DOHH2 (cell line): ENCODE measurements around the gene TINAGL1.

Experiments used
- H3F3A ChIP-seq: fragments of 200-600 bp; sonication (generic), shearing (Covaris generic); 2 replicates; pipeline ENCODE4 v1.6.0; 2016; ENCODE audit warnings: antibody characterized with exemption, mild to moderate bottlenecking; ENCODE audit not compliant: control insufficient read depth, insufficient read depth
- H3K27ac ChIP-seq: fragments of 200-600 bp; sonication (generic); 2 replicates; pipeline ENCODE4 v1.5.1; 2014; ENCODE audit warnings: low read depth, mild to moderate bottlenecking, low read length, moderate library complexity
- H3K27me3 ChIP-seq: fragments of 200-600 bp; sonication (generic); 2 replicates; pipeline ENCODE4 v1.6.1; 2014; ENCODE audit warnings: mild to moderate bottlenecking, low read length, mixed read lengths; ENCODE audit not compliant: control insufficient read depth
- H3K36me3 ChIP-seq: fragments of 200-600 bp; sonication (generic); 2 replicates; pipeline ENCODE4 v1.6.1; 2014; ENCODE audit warnings: mild to moderate bottlenecking, low read length, moderate library complexity, mixed read lengths; ENCODE audit not compliant: control insufficient read depth
- H3K4me1 ChIP-seq: fragments of 200-600 bp; sonication (generic); 2 replicates; pipeline ENCODE4 v1.6.1; 2014; ENCODE audit warnings: mild to moderate bottlenecking, low read length, mixed read lengths; ENCODE audit not compliant: control insufficient read depth
- H3K4me2 ChIP-seq: fragments of 200-600 bp; sonication (generic); 2 replicates; pipeline ENCODE4 v1.6.0; 2014; ENCODE audit warnings: mild to moderate bottlenecking, low read length, moderate library complexity
- H3K4me3 ChIP-seq: fragments of 200-600 bp; sonication (generic); 2 replicates; pipeline ENCODE4 v1.5.1; 2014; ENCODE audit warnings: mild to moderate bottlenecking, low read length, mixed read lengths
- H3K79me2 ChIP-seq: fragments of 200-600 bp; sonication (generic); 2 replicates; pipeline ENCODE4 v1.6.1; 2014; ENCODE audit warnings: mild to moderate bottlenecking, low read length, mixed read lengths; ENCODE audit not compliant: control insufficient read depth
- H3K9me2 ChIP-seq: fragments of 200-600 bp; sonication (generic); replicated peaks from 2 replicates; pipeline ENCODE4 v1.6.1; 2014; ENCODE audit warnings: mild to moderate bottlenecking, low read length, mixed read lengths; ENCODE audit not compliant: control insufficient read depth
- H3K9me3 ChIP-seq: fragments of 200-600 bp; sonication (generic); 2 replicates; pipeline ENCODE4 v1.6.1; 2014; ENCODE audit warnings: antibody characterized with exemption, low read length, mixed read lengths; ENCODE audit not compliant: control insufficient read depth, insufficient read depth
- H4K20me1 ChIP-seq: fragments of 200-600 bp; sonication (generic); 2 replicates; pipeline ENCODE4 v1.6.0; 2014; ENCODE audit warnings: low read depth, mild to moderate bottlenecking, antibody characterized with exemption, low read length, moderate library complexity; ENCODE audit not compliant: control insufficient read depth, insufficient read depth
- EZH2phosphoT487 ChIP-seq: fragments of 200-600 bp; sonication (generic); IDR thresholded peaks from 2 replicates; pipeline ENCODE4 v1.6.1; 2017; ENCODE audit warnings: borderline replicate concordance, mild to moderate bottlenecking, antibody characterized with exemption, low read length, moderate library complexity, mixed read lengths
- TF ChIP-seq, protein P1 (sequence below): fragments of 200-600 bp; sonication (generic); IDR thresholded peaks from one replicate; pipeline ENCODE4 v1.5.1; 2014; ENCODE audit warnings: antibody characterized with exemption, mild to moderate bottlenecking, low read depth, low read length; ENCODE audit not compliant: poor library complexity, severe bottlenecking

TINAGL1 gene

DNA sequence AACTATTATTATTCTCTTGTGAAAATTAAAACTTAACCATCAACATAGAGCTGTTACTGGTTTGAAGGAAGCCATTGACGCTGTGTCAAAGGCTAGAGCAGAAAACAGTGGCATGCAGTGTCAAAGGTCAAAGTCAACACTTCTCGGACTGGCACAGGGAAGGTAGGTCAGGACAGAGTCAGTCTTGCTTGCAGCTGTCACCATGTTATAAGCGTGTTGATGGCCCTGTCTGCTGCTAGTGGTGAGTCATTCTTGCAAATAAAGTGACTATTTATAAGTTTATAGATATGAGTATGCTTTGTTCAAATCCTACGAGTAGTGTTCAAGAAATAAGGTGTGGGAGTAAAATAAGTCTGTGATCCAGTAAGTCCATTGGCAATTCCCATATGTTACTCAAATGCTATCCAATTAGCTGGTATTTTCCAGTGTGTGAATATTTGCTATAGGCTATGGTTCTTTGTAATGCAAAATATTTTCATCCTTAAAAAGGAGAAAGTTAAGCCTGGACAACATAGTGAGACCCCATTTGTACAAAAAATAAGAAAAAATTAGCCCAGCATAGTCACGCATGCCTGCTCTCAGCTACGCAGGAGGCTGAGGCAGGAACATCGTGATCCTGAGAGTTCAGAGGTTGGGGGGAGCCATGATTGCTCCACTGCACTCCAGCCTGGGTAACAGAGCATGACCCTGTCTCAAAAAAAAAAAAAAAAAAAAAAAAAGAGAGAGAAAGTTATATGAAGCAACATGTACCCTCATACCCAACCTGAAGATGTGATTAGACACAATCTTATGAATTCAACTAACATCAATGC lies 26.3 kb upstream of the TINAGL1 start:
- H3K9me2 ChIP-seq = no peaks in the 10 kb centered on the region
- no peaks in the 10 kb centered on the region for H3K79me2 ChIP-seq
- TF ChIP-seq EZH2phosphoT487 = no peak
- TF ChIP-seq, protein P1, sequence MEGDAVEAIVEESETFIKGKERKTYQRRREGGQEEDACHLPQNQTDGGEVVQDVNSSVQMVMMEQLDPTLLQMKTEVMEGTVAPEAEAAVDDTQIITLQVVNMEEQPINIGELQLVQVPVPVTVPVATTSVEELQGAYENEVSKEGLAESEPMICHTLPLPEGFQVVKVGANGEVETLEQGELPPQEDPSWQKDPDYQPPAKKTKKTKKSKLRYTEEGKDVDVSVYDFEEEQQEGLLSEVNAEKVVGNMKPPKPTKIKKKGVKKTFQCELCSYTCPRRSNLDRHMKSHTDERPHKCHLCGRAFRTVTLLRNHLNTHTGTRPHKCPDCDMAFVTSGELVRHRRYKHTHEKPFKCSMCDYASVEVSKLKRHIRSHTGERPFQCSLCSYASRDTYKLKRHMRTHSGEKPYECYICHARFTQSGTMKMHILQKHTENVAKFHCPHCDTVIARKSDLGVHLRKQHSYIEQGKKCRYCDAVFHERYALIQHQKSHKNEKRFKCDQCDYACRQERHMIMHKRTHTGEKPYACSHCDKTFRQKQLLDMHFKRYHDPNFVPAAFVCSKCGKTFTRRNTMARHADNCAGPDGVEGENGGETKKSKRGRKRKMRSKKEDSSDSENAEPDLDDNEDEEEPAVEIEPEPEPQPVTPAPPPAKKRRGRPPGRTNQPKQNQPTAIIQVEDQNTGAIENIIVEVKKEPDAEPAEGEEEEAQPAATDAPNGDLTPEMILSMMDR = no peak
- no peaks in the 10 kb centered on the region for H3K9me3 ChIP-seq
- H3K36me3 ChIP-seq = no peaks in the 10 kb centered on the region
- no peaks in the 10 kb centered on the region for H3K27me3 ChIP-seq
- H4K20me1 ChIP-seq = no peaks in the 10 kb centered on the region
- peaks cover 16% of the 10 kb centered on the region for H3F3A ChIP-seq
- peak overlapping the region; percentile 71 for H3K4me3 ChIP-seq
- peaks cover 41% of the 10 kb centered on the region for H3K4me1 ChIP-seq
- H3K27ac ChIP-seq = peak overlapping the region; percentile 68
- H3K4me2 ChIP-seq = peak overlapping the region; percentile 87

DNA sequence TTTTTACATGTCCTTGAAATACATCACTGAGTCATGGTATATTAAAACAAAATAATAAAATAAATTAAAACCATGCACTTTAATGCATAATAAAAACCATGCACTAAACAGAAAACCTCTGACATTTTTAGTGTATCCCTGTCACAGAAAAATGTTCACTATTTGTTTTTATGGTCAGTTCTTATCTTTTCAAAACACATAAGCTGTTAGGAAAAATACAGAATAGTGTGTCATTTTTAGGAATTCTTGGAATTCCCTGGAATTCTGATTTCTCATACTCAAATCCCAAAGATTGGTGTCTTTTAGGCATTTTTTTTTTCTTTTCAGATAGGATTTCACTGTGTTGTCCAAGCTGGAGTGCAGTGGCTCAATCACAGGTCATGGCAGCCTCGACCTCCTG lies 25.1 kb upstream of the TINAGL1 start:
- TF ChIP-seq, protein P1 = no peak
- no peak for TF ChIP-seq EZH2phosphoT487
- no peak overlapping the region for H3K4me2 ChIP-seq
- H3K27me3 ChIP-seq = no peaks in the 10 kb centered on the region
- no peaks in the 10 kb centered on the region for H3K9me3 ChIP-seq
- no peak overlapping the region for H3K4me3 ChIP-seq
- H3K27ac ChIP-seq = no peak overlapping the region
- H3K79me2 ChIP-seq = no peaks in the 10 kb centered on the region
- peaks cover 16% of the 10 kb centered on the region for H3F3A ChIP-seq
- H3K9me2 ChIP-seq = no peaks in the 10 kb centered on the region
- H3K4me1 ChIP-seq = peaks cover 52% of the 10 kb centered on the region
- H4K20me1 ChIP-seq = no peaks in the 10 kb centered on the region
- no peaks in the 10 kb centered on the region for H3K36me3 ChIP-seq

DNA sequence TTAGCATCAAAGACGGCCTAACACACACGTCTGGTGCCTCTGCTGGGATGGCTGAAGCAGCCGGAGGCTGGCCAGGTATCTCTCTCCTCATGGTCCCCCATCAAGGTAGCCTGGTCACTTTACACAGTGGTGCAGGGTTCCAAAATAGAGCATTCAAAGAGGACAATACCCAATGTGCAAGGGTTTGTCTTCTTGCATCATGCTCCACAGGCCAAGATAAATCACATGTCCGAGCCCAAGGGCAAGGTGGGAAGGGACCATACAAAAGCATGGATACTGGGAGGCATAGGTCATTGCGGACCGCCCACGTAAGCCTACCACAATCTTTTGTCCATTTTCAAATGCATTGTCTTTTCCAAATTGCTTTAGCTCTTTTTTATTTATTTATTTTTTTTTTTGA lies 23.8 kb upstream of the TINAGL1 start:
- Histone ChIP-seq H3K27me3 (no peaks in the 10 kb centered on the region), H3K4me1 (peaks cover 63% of the 10 kb centered on the region), H3K9me3 (no peaks in the 10 kb centered on the region), H3K36me3 (no peaks in the 10 kb centered on the region), H3F3A (peaks cover 16% of the 10 kb centered on the region), H4K20me1 (no peaks in the 10 kb centered on the region), H3K4me2 (no peak overlapping the region), H3K79me2 (no peaks in the 10 kb centered on the region), H3K27ac (no peak overlapping the region), H3K4me3 (no peak overlapping the region), H3K9me2 (no peaks in the 10 kb centered on the region)
- TF ChIP-seq, protein P1 = no peak
